GM19468 (cell line): ENCODE data around the gene MAOA.
"Not testable (repeated sequence)": the region's sequence is repeated elsewhere in the genome, so short reads cannot be mapped to it uniquely, and the experiment has no call there.

Experiments
- ATAC-seq: cut with Tn5 transposase; IDR thresholded peaks from one replicate; pipeline ENCODE4 v1.9.1; 2021; ENCODE audit warnings: mild to moderate bottlenecking, moderate library complexity, moderate number of reproducible peaks; ENCODE audit not compliant: unreplicated experiment; ENCODE audit errors: extremely low read depth

The MAOA gene

DNA sequence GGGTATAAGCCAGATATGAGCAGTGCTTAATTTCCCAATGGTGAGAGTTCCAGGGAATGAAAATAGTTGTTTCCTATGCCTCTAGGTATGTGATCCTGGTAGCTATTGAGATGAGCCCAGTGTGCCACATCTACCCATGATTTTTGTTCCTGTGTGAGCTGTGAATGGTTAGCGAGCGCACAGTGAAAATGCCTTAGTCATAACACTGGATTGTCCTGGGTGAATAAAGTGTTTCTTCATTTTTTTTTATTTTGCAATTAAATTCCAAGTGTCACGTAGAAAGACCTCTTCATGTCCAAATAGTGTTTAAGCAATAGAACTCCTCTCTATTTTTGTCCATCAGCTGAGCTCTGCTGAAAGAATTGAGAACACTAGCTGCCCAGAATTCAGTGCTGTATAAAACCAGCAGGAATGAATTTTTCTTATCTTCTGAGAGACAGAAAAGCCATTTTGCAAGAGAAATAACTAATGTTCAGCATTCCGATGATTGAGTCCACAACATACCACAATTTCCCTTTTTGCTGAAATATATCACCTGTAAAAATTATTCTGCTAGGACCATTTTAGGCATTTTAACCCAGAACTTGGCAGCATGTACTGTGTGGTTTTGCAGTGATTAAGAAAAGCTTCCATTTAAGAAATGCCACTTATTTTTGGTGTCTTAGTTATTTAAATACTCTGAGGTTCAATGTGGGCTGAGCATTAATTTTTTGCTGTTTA is 5.6 kb downstream of the MAOA start:
- ATAC-seq, result no peak

DNA sequence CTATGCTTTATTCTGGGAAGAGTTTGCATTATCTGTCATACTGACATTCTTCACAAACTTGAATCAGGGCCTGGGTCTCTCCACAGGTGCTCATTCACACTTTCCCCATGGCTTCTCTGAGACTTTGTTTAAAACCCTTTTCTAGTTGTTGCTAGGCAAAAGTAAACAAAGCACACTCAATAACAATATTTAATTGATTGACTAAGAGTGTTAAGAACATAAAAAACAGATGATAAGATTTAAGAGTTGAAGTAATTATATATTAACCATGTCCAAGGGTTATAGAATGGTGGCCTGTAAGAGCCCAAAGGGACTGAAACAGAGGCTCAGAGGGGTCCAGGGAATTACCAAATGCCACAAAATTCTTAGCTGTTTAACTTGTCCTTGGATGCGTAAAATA is 7.1 kb downstream of the MAOA start:
- ATAC-seq, result no peak

DNA sequence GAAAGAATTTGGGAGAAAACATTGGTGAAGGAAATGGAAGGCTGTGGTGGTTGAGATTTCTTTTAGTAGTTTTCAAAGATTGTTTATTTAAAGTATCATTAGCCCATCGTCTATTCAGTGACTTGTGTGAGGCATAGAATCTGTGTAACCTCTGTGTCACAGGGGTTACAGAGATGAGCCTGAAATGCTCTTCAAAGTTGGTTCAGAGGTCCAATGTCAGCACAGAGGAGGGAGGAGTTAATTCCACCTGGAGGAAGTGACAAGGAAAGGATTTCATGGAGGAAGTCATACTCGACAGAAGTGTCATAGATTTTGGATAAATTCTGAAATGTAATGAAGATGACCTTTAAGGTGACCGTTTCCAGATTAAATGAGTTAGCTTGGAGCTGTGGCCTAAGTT is 8.2 kb downstream of the MAOA start:
- ATAC-seq, result no peak

- no peak for ATAC-seq
Measured at GRCh38 chrX:43664708-43665107, 8.6 kb downstream of the MAOA start.

- no peak for ATAC-seq
Measured at GRCh38 chrX:43666311-43666912, 10.3 kb downstream of the MAOA start.

DNA sequence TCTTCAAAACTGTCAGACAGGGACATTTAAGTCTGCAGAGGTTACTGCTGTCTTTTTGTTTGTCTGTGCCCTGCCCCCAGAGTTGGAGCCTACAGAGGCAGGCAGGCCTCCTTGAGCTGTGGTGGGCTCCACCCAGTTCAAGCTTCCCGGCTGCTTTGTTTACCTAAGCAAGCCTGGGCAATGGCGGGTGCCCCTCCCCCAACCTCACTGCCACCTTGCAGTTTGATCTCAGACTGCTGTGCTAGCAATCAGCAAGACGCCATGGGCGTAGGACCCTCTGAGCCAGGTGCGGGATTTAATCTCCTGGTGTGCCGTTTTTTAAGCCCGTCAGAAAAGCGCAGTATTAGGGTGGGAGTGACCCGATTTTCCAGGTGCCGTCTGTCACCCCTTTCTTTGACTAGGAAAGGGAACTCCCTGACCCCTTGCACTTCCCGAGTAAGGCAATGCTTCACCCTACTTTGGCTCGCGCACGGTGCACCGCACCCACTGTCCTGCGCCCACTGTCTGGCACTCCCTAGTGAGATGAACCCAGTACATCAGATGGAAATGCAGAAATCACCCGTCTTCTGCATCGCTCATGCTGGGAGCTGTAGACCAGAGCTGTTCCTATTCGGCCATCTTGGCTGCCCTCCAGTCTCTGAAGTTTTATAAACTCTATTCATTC is 20.0 kb downstream of the MAOA start:
- ATAC-seq, result not testable (repeated sequence)

DNA sequence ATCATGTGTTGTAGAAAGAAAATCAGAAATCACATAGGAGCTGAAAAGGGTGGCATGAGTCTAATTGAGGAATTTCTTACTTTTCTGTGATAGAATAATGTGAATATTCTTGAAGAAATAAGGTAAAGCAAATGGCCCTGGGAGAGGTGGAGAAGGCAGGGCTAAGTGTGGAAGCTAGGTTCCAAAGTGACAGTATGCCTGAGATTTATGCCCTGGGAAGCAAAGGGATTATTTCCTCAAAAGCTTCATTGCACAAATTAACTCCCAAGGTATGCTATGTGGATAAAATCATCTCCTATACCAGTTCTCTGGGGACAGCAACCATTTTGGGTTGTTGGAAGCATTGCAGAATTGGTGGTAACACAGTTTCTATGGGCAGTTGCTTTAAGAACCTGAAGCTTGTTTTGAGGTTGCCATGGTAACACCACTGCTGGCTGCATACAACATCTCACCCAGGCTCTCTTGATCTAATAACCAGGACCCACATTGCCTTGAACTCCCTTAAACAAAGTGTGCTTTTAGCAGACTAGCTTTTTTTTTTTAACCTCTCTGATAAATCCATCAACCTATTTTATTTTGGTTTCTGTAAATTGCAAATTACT is 21.0 kb downstream of the MAOA start:
- ATAC-seq, result no peak

DNA sequence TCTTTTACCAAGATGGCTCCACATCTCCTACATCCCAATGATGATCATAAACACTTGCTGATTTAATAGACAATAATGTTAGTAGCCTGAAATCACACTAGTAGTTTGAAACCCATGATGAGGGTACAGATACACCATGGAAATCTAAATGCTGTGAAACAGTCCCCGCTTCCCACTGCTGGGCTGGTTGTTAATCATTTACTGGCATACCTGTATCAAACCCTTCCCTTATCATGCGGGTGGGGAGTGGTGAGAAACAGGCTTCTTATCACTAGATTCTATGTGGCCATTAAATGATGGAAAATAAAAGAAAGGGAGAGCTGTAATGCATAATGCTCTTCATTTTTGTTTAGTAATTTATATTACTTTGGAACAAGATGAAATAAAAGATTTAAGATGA is 21.9 kb downstream of the MAOA start:
- no peak for ATAC-seq

GRCh38 chrX:43679058-43679457 is 23.0 kb downstream of the MAOA start:
- no peak for ATAC-seq

DNA sequence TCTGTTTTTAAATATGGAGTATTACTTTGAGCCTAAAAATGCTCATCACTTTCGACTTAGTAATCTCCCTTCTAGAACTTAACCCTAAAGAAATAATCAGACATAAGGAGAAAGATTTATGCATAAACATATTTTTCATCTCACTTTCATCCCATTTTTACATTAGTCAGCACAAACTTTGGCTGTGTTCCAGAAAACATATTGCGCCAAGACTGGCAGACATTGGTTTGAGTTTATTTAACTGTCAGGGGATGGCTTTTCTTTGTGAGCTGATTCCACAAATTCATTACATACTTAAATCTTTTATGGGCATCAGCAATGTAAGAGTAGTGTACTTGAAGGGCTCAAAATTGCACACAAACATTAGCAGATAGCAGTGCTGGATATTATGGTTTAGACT is 23.7 kb downstream of the MAOA start:
- no peak for ATAC-seq

GRCh38 chrX:43682726-43683125 is 26.6 kb downstream of the MAOA start:
- ATAC-seq, result no peak

GRCh38 chrX:43685221-43685620 is 29.1 kb downstream of the MAOA start:
- ATAC-seq, result no peak

DNA sequence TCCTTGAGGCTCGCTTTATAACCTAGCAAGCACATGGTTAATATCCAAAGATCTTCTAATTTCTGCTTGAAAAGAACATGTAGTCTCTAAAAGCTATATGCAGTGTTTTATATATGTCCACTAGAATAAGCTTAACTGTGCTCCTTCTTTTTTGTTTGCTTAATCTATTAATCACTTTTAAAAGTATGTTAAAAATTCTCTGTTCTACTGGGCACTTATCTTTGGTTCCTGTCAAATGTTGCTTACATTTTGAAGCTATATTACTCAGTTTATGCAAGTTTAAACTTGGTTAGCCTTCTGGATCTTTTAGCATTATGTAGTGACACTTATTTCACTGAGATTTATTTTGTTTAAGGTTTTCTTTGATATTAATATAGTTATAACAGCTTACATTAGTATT is 32.5 kb downstream of the MAOA start:
- ATAC-seq, result no peak

DNA sequence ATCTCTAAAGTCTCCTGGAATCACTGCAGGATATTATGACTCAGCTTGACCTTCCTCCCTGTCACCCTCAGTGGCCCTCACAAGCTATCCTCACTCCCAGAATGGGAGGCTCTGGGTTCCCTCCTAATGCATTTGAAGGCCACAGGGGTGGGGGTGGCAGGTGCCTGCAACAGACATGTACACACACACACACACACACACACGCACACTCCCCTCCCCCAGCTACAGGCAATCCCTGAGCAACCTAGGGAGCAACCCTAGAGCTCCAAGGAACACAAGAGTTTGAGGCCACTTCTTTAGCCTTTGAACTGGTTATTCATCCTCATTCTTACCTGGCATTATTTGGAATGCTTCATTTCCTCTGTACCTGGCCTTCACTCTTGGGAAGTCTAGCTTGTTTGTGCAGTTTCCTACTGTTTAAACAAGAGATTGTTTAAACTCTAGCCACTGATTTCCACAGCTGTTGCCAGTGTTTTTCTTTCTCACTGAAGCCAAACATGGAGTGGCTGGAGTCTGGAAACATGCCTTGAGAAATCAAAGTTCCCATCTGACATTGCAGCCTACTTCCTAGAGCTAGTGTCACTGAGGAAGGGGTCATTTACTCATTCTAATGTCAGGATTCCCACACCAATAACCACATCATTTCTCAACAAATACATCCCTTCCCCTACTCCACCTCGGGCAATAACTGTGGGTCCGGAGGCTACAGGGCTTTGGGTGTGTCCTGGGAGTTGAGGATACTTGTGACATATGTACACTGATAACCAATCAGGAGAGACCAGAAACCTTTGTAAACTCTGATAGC is 37.7 kb downstream of the MAOA start:
- ATAC-seq, result no peak

DNA sequence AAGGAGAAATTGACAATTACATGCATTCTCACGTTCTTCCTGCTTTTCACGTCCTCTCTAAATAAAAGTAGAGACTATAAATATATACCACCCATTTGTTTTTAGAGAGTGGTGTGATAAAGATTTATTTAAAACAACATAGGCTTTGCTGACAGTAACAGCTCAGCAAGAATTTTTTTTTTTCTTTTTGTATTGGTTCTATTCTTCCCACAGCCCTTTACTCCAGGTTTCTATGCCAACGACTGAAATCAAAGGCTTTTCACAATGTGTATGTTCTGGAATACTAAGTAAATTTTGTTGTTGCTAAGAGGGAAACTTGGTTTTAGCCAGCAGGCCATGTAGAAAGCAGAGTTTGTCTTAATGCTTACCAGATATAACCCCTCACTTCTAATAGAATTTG is 43.4 kb downstream of the MAOA start:
- no peak for ATAC-seq

DNA sequence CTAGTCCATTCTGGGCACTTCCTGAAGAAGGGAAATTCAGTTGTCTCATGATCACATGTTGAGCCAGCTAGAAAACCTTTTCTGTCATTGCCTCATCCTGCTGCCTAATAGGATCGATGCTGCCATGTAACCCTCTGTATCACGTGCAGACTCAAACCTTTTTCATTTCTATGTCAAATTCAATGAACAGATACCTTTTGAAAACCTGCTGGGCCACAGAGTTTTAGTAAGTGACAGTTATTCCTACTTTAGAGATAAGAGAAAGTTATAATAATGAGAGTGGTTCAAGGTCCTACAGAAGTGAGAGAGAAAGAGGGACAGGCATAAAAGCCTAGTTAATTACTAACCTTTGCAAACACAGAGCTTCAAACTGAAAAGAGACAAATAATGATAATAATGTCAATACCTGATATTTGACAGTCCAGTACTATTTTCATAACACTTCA is 46.0 kb downstream of the MAOA start:
- no peak for ATAC-seq

- no peak for ATAC-seq
Measured at GRCh38 chrX:43702660-43703059, 46.6 kb downstream of the MAOA start.

- ATAC-seq, result no peak
Measured at GRCh38 chrX:43703211-43703791, 47.2 kb downstream of the MAOA start.

DNA sequence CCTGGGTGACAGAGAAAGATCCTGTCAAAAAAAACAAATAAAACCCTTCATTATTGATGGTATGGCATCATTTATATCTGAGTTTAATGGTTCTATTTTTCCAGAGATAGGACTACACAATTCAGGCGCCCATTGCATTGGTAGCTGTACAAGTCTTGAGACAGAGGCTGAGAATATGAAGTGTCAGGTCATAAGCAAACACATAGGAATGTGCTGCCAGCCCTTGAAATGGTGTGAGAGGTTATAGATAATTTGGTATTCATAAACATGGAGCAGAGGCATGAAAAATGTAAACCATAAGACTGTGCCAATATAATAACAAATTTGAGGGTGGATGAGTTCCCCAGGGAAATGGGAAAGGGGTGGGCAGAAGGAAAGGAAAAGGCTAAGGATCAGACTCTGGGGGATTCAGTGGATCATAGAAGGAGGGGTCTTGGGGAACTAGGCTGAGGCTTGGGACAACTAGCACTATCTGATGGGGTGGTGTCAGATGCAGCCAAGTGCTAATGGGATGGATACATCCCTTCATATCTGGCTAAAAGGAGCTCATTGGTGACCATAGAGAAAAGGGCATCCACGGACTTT is 50.8 kb downstream of the MAOA start:
- no peak for ATAC-seq
